Bone marrow (tissue), 2 donors: ENCODE results near the gene ARHGEF10L.

Source experiments
- DNase-seq, 2 donors: peaks; one replicate each; lab custom pipeline; 2025; lab: John Stamatoyannopoulos, UW

ARHGEF10L gene

DNA sequence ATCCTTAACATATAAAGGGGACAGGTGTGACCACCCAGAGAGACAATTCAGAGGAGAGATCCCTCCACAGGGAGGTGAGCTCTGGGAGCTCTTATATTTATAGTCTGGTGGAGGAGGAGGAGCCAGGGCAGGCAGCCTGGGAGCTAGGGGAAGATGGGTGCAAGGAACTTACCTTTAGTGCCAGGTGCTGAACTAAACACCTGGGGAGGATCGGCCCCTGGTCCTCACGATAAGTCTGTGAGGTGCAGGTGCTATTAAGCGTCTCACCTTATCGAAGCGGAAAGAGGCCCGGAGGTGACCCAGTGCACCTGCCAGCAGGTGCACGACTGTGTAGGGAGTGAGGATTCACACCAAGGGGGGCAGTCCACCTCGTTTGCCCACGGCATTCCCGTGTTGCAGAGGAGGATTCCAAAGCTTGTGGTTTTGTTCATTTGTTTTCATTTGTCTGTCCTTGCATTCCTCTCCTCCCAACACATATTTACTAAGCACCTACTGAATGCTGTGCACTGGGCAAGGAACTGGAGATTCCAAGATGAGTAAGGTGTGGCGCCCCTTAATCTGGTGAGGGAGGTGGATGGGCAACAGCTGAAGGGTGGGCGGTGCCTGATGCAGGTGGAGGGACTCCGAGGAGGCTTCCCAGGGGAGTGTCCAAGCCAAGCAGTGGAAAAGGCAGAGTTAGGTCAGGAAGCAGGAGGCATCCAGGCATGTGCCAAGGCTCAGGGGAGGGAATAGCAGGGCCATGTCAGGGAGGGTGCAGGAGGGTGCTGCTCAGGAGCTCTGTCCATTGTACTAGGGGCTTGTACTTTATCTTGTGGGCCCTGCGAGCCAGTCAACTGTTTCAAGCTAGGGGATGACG lies 11.5 kb downstream of the ARHGEF10L start:
- DNase-seq = no peak

DNA sequence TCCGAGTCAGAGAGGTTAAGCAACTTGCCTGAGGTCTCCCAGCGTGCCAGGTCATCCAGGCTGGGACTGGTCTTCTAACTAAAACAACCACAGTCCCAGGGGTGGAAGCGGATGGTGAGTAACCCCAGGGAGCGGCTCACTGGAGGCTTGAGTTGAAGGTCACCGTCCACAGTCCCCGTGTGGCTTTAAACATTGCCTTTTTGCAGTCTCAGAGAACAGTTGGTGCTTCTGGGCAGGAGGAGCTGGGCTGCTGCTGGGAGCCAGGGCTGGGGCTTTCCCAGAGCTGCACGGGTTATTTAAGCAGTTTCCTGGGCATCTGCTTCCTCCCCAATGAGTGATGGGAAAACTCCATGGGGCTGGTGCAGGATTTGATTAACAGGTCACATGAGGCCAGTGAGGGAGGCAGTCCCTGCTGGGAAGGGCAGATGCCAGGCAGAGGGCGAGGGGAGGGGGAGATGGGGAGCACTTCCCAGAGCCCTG lies 12.3 kb downstream of the ARHGEF10L start:
- no peak for DNase-seq

DNA sequence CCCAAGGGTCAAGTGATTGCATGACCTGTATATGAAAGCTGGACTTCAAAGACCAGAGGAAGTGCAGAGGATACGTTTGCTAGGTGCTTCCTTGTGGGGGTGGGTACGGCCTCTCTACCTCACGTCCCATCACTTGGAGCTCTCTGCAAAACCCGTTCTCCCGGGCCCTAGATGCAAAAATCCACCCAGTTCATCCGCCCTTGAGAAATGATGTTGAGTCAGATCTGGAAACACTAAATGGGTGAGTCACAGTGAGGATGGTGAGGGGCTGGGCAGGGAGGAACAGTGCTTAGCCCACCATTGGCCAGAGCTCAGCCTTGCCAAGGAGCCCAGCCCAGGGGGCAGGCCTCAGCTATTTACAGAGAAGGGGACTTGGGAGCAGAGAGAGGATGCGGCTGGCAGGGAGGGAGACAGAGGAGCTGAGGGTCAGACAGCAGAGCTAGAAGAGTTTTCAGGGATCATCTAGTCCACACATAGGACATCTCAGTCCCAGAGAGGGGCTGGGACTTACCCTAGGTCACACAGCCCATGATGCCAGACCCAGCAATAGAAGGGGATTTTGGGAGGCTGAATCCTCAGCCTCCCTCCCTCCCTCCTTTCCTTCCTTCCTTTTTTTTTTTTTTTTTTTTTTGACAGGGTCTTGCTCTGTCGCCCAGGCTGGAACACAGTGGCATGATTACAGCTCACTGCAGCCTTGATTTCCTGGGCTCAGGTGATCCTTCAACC lies 14.6 kb downstream of the ARHGEF10L start:
- no peak for DNase-seq

GRCh38 chr1:17554954-17555353 lies 15.5 kb downstream of the ARHGEF10L start:
- DNase-seq = no peak

DNA sequence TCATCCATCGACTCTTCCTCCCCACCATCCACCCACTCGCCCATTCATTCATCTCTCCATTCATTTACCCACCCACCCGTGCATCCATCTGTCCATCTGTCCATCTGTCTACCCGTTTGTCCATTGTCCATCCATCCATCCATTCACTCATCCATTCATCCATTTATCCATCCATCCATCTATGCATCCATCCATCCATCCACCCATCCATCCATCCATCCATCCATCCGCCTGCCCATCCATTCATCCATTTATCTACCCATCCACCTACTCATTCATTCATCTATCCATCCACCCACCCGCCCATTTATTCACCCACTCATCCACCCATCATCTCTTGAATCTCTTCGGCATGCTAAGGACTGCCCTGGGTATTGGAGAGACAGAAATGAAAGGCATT lies 18.5 kb downstream of the ARHGEF10L start:
- no peak for DNase-seq

GRCh38 chr1:17558541-17558940 lies 19.0 kb downstream of the ARHGEF10L start:
- DNase-seq = no peak

GRCh38 chr1:17558954-17559614 lies 19.6 kb downstream of the ARHGEF10L start:
- no peak for DNase-seq

DNA sequence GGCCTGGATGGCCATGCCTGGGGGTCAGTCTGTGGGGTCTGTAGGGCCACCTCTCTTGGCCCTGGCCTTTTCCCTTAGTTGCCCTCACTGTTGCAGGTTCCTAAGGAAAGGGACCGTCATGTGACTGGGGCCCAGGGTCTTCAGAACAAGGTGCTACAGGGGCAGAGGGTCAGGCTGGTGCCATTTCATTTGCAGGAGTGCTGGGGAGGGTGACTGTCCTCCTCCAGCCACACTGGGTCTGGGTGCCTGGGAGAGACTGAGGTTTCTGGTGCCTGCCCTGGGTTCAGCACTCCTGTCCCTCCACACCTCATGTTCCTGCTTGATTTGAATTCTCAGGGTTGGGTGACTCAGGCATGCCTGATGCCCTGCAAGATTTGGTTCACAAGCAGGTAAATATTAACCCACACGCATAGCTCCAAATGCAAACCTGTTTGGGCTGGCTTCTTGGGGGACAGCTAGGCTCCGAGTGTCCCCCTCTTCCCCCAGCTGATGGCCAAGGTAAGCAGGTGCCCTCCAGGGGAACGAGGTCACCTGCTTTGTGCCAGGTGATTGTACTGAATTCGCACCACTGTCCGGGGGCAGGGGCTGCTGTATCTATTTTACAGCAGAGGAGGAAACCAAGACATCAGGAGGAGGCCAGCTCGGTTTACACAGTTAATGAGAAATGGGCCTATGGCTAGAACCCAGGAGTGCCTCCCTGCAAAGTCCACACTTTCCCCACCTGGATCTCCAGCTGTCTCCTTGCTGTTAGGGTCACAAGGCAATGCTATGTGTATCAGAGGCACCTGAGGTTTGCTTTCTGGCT lies 20.3 kb downstream of the ARHGEF10L start:
- DNase-seq = no peak

GRCh38 chr1:17561247-17561548 lies 21.7 kb downstream of the ARHGEF10L start:
- no peak for DNase-seq

GRCh38 chr1:17561561-17561985 lies 22.1 kb downstream of the ARHGEF10L start:
- DNase-seq = no peak

GRCh38 chr1:17562375-17562774 lies 22.9 kb downstream of the ARHGEF10L start:
- DNase-seq = no peak

DNA sequence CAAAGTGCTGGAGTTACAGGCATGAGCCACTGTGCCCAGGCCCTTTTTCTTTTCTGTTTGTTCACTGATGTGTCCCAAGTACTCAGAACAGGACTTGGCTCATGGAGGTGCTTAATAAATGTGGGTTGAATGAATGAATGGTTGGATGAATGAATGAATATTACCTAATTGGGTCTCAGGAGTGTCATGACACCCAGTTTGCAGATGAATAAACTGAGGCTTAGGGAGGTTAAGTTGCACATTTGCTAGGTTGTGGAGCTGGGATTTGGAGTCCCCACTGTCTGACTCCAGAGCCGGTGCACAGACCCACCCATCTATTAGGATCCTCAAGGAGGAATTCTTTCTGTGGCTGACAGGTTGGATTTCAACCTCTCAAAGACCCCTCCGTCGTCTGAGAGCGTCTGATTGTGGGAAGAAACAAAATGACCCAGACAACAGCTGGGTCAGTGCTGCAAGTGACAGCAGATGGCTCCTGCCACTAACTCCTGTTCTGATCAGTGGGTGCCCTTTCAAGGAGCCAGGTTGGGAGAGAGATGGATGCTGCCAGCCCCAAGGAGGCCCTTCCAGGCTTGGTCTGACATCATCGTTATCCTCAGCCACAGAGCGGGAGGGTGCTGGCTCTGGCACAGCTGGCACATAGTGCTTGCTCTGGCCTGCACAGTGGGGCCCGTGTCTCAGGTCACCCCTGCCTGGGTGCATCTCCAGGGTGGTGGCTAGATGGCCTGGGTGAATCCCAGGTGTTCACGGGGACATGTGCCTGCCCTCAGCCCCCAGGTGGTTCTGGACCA lies 24.2 kb downstream of the ARHGEF10L start:
- no peak for DNase-seq

GRCh38 chr1:17564458-17565393 lies 25.2 kb downstream of the ARHGEF10L start:
- no peak for DNase-seq

DNA sequence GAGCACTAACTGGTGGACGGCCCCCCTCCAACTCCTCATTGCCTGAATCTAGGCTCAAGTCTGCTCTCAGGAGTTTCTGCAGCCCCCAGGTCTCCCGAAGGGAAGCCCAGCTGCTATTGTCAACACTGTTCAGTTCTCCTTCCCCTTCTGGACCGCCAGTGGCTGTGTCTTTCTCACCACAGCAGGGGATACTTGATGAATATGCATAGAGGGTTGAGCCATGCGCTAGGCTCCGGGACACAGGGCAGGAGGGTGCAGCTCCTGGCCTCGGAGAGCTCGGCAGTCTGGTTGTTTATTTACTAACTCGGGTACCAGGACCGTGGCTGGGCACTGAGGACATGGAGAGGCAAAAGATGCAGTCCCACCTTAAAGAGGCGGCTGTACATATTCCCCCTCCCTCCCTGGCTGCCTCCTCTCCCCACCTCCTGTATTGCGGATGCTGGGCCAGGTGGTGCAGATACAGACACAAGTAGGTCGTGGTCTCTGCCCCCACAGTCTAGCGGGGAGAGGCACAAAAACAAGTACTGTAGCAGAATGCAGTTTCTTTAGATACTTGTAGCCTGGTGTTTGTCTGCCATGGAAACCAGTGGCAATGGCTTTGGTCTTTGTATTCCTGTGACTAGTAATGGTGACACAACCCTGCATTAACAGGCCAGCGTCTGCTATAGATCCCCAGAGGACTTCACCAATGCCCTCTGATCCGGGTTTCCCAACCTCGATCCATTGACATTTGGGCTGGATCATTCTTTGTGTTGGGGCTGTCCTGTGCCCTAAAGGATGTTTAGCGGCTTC lies 26.2 kb downstream of the ARHGEF10L start:
- no peak for DNase-seq

DNA sequence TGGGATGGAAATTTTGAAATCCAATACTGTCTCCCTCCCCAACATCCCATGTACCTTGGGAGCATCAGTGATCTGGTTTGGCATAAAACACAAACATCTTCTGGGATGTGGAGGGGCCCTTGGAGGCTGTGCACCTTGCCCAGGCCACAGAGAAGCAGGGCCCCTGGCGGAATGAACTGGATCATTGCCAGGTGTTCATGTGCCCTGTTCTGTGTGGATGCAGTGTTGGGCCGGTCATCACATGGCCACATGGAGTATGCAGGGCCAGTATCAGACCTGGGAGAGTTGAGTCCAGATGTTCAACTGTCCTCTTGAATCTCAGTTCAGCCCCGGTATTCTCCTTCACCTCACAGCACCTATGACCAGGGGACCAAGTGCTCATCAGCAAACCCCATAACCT lies 26.9 kb downstream of the ARHGEF10L start:
- DNase-seq = no peak

- no peak for DNase-seq
Observed at GRCh38 chr1:17566892-17567291, 27.4 kb downstream of the ARHGEF10L start.

GRCh38 chr1:17567582-17567981 lies 28.1 kb downstream of the ARHGEF10L start:
- DNase-seq = no peak

DNA sequence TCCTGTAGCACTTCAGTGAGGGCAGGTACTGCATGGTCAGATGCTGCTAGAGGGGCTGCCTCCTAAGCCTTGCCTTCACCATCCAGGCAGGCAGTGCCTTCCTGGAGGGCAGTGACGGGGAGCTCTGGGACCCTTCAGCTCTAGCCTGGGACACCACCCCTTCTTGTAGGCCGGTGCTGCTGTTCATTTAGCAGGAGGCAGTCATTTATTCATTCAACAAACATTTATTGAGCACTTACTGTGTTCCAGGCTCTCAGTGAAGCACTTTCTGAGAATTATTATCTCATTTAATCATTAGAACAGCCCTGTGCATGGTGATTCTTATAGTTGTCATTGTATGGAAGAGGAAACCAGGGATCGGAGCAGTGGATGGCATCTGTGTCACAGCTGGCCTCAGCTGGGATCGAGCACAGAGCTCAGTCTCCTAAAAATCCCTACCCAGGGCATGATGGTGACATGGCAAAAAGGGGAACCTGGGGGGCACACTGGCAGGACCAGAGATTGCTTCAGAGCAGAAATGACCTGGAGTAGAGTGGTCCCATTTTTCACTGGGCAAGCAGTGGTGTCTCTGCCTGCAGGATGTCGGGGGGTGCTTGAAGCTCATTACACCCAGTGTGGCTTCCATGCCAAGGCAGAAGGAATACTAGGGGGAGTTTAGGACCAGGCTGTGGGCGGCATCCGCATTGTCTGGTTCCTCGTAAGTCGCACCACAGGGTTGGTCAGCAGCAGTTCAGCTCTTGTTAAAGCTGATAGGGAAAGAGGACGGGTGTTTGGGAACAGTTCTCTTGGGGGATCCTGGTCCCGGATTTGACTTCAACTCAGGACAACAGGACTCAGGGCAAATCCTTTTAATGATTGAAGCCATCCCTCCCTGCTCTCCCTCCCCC lies 28.8 kb downstream of the ARHGEF10L start:
- no peak for DNase-seq
